SK-N-SH (cell line): ENCODE measurements around the gene OPA3. TPM values are rescaled to one million over a fixed set of nuclear protein-coding genes. Genes with fewer than 3 reads are reported as not detected.

Source experiments
- CTCF ChIA-PET: fragments of 300-600, 350-600 bp; formaldehyde crosslinking; extraction: SDS; loops from one replicate; lab custom pipeline; 2021; lab: Yijun Ruan, JAX
- POLR2A ChIA-PET: fragments of 350-600 bp; sonication (Branson Sonifier 250); formaldehyde crosslinking; extraction: SDS; loops from one replicate; lab custom pipeline; 2020; ENCODE audit warnings: antibody characterized with exemption, inconsistent platforms; lab: Yijun Ruan, JAX
- DNase-seq: peaks from one replicate; pipeline ENCODE4 v3.0.0; 2012
- H2AFZ ChIP-seq: fragments of 200-600 bp; sonication (generic); 2 replicates; pipeline ENCODE4 v1.8.1; 2016; ENCODE audit warnings: antibody characterized with exemption, mild to moderate bottlenecking, low read depth
- H3F3A ChIP-seq: fragments of 200-600 bp; sonication (generic); replicated peaks from 2 replicates; pipeline ENCODE3; 2016; ENCODE audit warnings: antibody characterized with exemption, mild to moderate bottlenecking; ENCODE audit not compliant: insufficient read depth
- H3K27ac ChIP-seq, 2 experiments: fragments of 200-500 bp in 1 of 2; fragments of 200-600 bp in 1 of 2; sonication (Bioruptor generic) in 1 of 2; sonication (generic), shearing (Covaris generic) in 1 of 2; 2 replicates each; pipeline versions ENCODE4 v1.5.1 to v1.6.1; 2014 to 2016; ENCODE audit warnings: low read depth in 2 of 2, inconsistent platforms in 1 of 2, low read length in 1 of 2, mild to moderate bottlenecking in 1 of 2, mixed read lengths in 1 of 2
- H3K27me3 ChIP-seq: fragments of 200-600 bp; sonication (generic), shearing (Covaris generic); 2 replicates; pipeline ENCODE4 v1.6.1; 2016; ENCODE audit warnings: mixed run types; ENCODE audit not compliant: insufficient read depth
- H3K36me3 ChIP-seq, 2 experiments: fragments of 200-500 bp in 1 of 2; fragments of 200-600 bp in 1 of 2; sonication (Bioruptor generic) in 1 of 2; sonication (generic) in 1 of 2; replicated peaks in 1 of 2; 2 replicates each; pipeline versions ENCODE3 to v1.5.1; 2014 to 2016; ENCODE audit warnings: low read length in 1 of 2, mild to moderate bottlenecking in 1 of 2; ENCODE audit not compliant: insufficient read depth in 2 of 2, control insufficient read depth in 1 of 2
- H3K4me1 ChIP-seq, 2 experiments: fragments of 200-500 bp in 1 of 2; fragments of 200-600 bp in 1 of 2; sonication (Bioruptor generic) in 1 of 2; sonication (generic), shearing (Covaris generic) in 1 of 2; 2 replicates each; pipeline versions ENCODE4 v1.5.1 to v1.6.1; 2014 to 2016; ENCODE audit warnings: low read depth in 1 of 2, low read length in 1 of 2, mixed run types in 1 of 2; ENCODE audit not compliant: insufficient read depth in 2 of 2, control insufficient read depth in 1 of 2
- H3K4me2 ChIP-seq: fragments of 200-600 bp; sonication (generic), shearing (Covaris generic); 2 replicates; pipeline ENCODE4 v1.6.1; 2017; ENCODE audit warnings: mixed run types
- H3K4me3 ChIP-seq, 2 experiments: fragments of 200-500 bp in 1 of 2; fragments of 200-600 bp in 1 of 2; sonication (Bioruptor generic) in 1 of 2; sonication (generic), shearing (Covaris generic) in 1 of 2; 2 replicates each; pipeline versions ENCODE4 v1.5.1 to v1.8.1; 2014 to 2016; ENCODE audit warnings: low read depth in 2 of 2, inconsistent platforms in 1 of 2, low read length in 1 of 2, mild to moderate bottlenecking in 1 of 2, mixed read lengths in 1 of 2, moderate library complexity in 1 of 2
- H3K79me2 ChIP-seq: fragments of 200-600 bp; sonication (generic); 2 replicates; pipeline ENCODE4 v1.8.1; 2017; ENCODE audit warnings: mild to moderate bottlenecking; ENCODE audit not compliant: insufficient read depth
- H3K9ac ChIP-seq: fragments of 200-600 bp; sonication (generic); 2 replicates; pipeline ENCODE4 v1.6.1; 2017; ENCODE audit warnings: mixed run types
- H3K9me2 ChIP-seq: fragments of 200-600 bp; sonication (generic); 2 replicates; pipeline ENCODE4 v1.6.1; 2017; ENCODE audit warnings: mixed run types
- H3K9me3 ChIP-seq: fragments of 200-600 bp; sonication (generic); 2 replicates; pipeline ENCODE4 v1.6.1; 2017; ENCODE audit warnings: mixed run types, mild to moderate bottlenecking, moderate library complexity
- H4K20me1 ChIP-seq: fragments of 200-600 bp; sonication (generic); 2 replicates; pipeline ENCODE4 v1.6.1; 2017; ENCODE audit warnings: mild to moderate bottlenecking, mixed run types; ENCODE audit not compliant: insufficient read depth
- EZH2phosphoT487 ChIP-seq: fragments of 200-600 bp; sonication (generic); IDR thresholded peaks from 2 replicates; pipeline ENCODE4 v1.6.1; 2017; ENCODE audit warnings: low read depth, mixed run types, mild to moderate bottlenecking, antibody characterized with exemption, moderate library complexity, borderline replicate concordance
- FOSL2 ChIP-seq: IDR thresholded peaks from 2 replicates; pipeline ENCODE4 v1.4.0; 2012; ENCODE audit warnings: low read depth, mild to moderate bottlenecking, moderate library complexity, borderline replicate concordance
- GABPA ChIP-seq: IDR thresholded peaks from 2 replicates; pipeline ENCODE4 v1.4.0; 2012; ENCODE audit warnings: low read depth, mild to moderate bottlenecking
- MXI1 ChIP-seq: IDR thresholded peaks from 2 replicates; pipeline ENCODE4 v1.6.1; 2012; ENCODE audit warnings: mild to moderate bottlenecking, low read depth, low read length, improper control_type of control experiment
- RCOR1 ChIP-seq: fragments of 150-350 bp; IDR thresholded peaks from 2 replicates; pipeline ENCODE4 v1.6.1; 2017; ENCODE audit warnings: antibody characterized with exemption, low read length
- RFX5 ChIP-seq: IDR thresholded peaks from 2 replicates; pipeline ENCODE4 v1.6.1; 2012; ENCODE audit warnings: mild to moderate bottlenecking, improper control_type of control experiment, low read length
- USF1 ChIP-seq: IDR thresholded peaks from 2 replicates; pipeline ENCODE4 v1.4.0; 2012; ENCODE audit warnings: low read depth, borderline replicate concordance
- USF2 ChIP-seq: fragments of 150-350 bp; IDR thresholded peaks from 2 replicates; pipeline ENCODE4 v1.6.1; 2017; ENCODE audit warnings: antibody characterized with exemption, low read length, low read depth, borderline replicate concordance
- WGBS: methylation state at CpG from one replicate; pipeline ENCODE4 v1.1.6; 2017; ENCODE audit warnings: low lambda C conversion rate; 5-methylcytosine and 5-hydroxymethylcytosine counted together
- polyA plus RNA-seq, 3 experiments: library from polyadenylated mRNA; depleted of rRNA; stranded (reverse); fragments of >200 nt; gene quantifications; 2 replicates each; pipeline ENCODE4 v1.2.3, GENCODE V29; 2012

The OPA3 gene
- polyA plus RNA-seq, 1 of the 3 experiments (the other 2 are of a cell fraction), result 10.0 TPM

- no peak for TF ChIP-seq USF1
- Histone ChIP-seq H3K4me3 (peak overlapping the region; percentile 74 to 98), H4K20me1 (peaks cover 7% of the 10 kb centered on the region), H2AFZ (peak overlapping the region; percentile 56; the same call in 1 of the 2 replicates), H3K9ac (peak overlapping the region; percentile 92; the same call in 1 of the 2 replicates), H3K27ac (peak overlapping the region; percentile 62 to 88; a peak in 3 of 4 replicates), H3K36me3 (peaks cover 0 to 4% of the 10 kb centered on the region in 2 experiments), H3K4me1 (peaks cover 6 to 12% of the 10 kb centered on the region in 2 experiments; a peak in 2 of 4 replicates), H3K9me3 (no peaks in the 10 kb centered on the region), H3F3A (peaks cover 23% of the 10 kb centered on the region), H3K27me3 (no peaks in the 10 kb centered on the region), H3K79me2 (peaks cover 39% of the 10 kb centered on the region), H3K4me2 (peak overlapping the region; percentile 100), H3K9me2 (no peaks in the 10 kb centered on the region)
- 68% methylated on average over 5 of the region's 5 CpGs for WGBS
- ChIA-PET CTCF (interaction anchor here (1.3 to 2.6 kb wide), 5 partner anchors 10 to 53 kb away, joined by 4 to 18 read pairs (median 10); partner anchors contain the start of gene RTN2), POLR2A (no interaction called here)
- DNase-seq, result no peak
Observed at GRCh38 chr19:45505996-45506245, 78.7 kb downstream of the OPA3 start.

- Histone ChIP-seq H3K27ac (peak overlapping the region in 1 of 2 experiments; percentile 88; a peak in 2 of 4 replicates), H3K27me3 (no peaks in the 10 kb centered on the region), H3F3A (peaks cover 22% of the 10 kb centered on the region), H3K36me3 (peaks cover 0 to 3% of the 10 kb centered on the region in 2 experiments), H2AFZ (no peak overlapping the region), H3K4me3 (no peak overlapping the region), H4K20me1 (peaks cover 2% of the 10 kb centered on the region; the same call in 1 of the 2 replicates), H3K4me2 (peak overlapping the region; percentile 100), H3K9me2 (no peaks in the 10 kb centered on the region), H3K79me2 (peaks cover 34% of the 10 kb centered on the region), H3K9me3 (no peaks in the 10 kb centered on the region), H3K9ac (no peak overlapping the region), H3K4me1 (peaks cover 6 to 12% of the 10 kb centered on the region in 2 experiments; a peak in 2 of 4 replicates)
- WGBS, result 83% methylated on average over 8 of the region's 8 CpGs
- CTCF ChIA-PET, result interaction anchor here (1.3 to 2.6 kb wide), 5 partner anchors 9 to 53 kb away, joined by 4 to 18 read pairs (median 10); partner anchors contain the start of gene RTN2
- no peak for TF ChIP-seq RFX5
- peak; percentile 51 for TF ChIP-seq FOSL2
- no peak for DNase-seq
- POLR2A ChIA-PET, result no interaction called here
Observed at GRCh38 chr19:45505151-45505995, 79.2 kb downstream of the OPA3 start.

DNA sequence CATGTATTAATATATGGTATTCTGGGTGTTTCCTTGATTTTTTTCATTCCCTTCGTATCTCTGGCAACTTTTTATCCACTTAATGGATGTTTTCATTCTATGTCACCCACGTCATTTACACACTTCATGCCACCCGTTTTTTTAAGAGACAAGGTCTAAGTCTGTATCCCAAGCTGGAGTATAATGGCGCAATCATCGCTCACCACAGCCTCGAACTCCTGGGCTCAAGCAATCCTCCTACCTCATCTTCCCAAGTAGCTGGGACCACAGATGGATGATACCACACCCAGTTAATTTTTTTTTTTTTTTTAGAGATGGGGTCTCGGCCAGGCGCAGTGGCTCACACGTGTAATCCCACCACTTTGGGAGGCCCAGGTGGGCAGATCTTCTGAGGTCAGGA, 80.7 kb downstream of the OPA3 start:
- Histone ChIP-seq H3K4me2 (no peak overlapping the region), H3K4me3 (no peak overlapping the region), H4K20me1 (no peaks in the 10 kb centered on the region), H3K9me2 (no peaks in the 10 kb centered on the region), H3F3A (peaks cover 20% of the 10 kb centered on the region), H3K4me1 (peaks cover 6 to 10% of the 10 kb centered on the region in 2 experiments; a peak in 1 of 4 replicates), H3K36me3 (no peaks in the 10 kb centered on the region), H2AFZ (no peak overlapping the region), H3K79me2 (peaks cover 19% of the 10 kb centered on the region), H3K9ac (no peak overlapping the region), H3K9me3 (no peaks in the 10 kb centered on the region), H3K27ac (no peak overlapping the region), H3K27me3 (no peaks in the 10 kb centered on the region)
- WGBS, result 89% methylated on average over 9 of the region's 9 CpGs
- TF ChIP-seq MXI1 (no peak), RCOR1 (no peak), USF2 (no peak), EZH2phosphoT487 (no peak), GABPA (no peak)
- ChIA-PET CTCF (interaction anchor here (2.6 kb wide), 1 partner anchor 8 kb away, joined by 15 read pairs; the partner anchor contains the start of gene RTN2), POLR2A (interaction anchor here (0.6 kb wide), 1 partner anchor 211 kb away, joined by 3 read pairs; no protein-coding TSS in a partner anchor)
- DNase-seq, result no peak
